K562 (cell line): ENCODE measurements around the gene RPEL1. TPM values are rescaled to one million over a fixed set of nuclear protein-coding genes. Genes with fewer than 3 reads are reported as not detected.

Experiments
- BACH1 ChIP-seq: fragments of 200-800 bp; sonication (Bioruptor generic); IDR thresholded peaks from 2 replicates; pipeline ENCODE4 v1.6.1; 2016; ENCODE audit warnings: missing genetic modification characterization, missing compliant biosample characterization
- CREBBP ChIP-seq: IDR thresholded peaks from one replicate; pipeline ENCODE4 v1.6.1; 2012; ENCODE audit warnings: low read depth, mild to moderate bottlenecking, control low read depth, inconsistent platforms, low read length
- DACH1 ChIP-seq: fragments of 450-650 bp; IDR thresholded peaks from 2 replicates; pipeline ENCODE4 v1.6.1; 2018; ENCODE audit not compliant: partially characterized antibody
- EP300 ChIP-seq: IDR thresholded peaks from 2 replicates; pipeline ENCODE4 v1.6.1; 2012; ENCODE audit warnings: low read length, improper control_type of control experiment
- EWSR1 ChIP-seq: fragments of 450-650 bp; IDR thresholded peaks from 2 replicates; pipeline ENCODE4 v1.6.1; 2018; ENCODE audit warnings: borderline replicate concordance, mild to moderate bottlenecking, low read depth, moderate library complexity; ENCODE audit not compliant: partially characterized antibody
- FOSL1 ChIP-seq: fragments of 200-800 bp; sonication (Bioruptor generic); conservative IDR thresholded peaks from 2 replicates; pipeline ENCODE4 v1.6.1; 2016; ENCODE audit warnings: missing genetic modification characterization, missing compliant biosample characterization
- FOXA1 ChIP-seq: fragments of 450-650 bp; IDR thresholded peaks from 2 replicates; pipeline ENCODE4 v1.6.1; 2016; ENCODE audit warnings: mild to moderate bottlenecking, borderline replicate concordance
- HDAC8 ChIP-seq: fragments of 450-650 bp; IDR thresholded peaks from 2 replicates; pipeline ENCODE4 v1.6.1; 2016; ENCODE audit warnings: mild to moderate bottlenecking, missing genetic modification characterization, moderate library complexity, missing compliant biosample characterization
- KDM4B ChIP-seq, 2 experiments: fragments of 450-650 bp in 1 of 2; sonication (generic) in 1 of 2; IDR thresholded peaks; 2 replicates each; pipeline ENCODE4 v1.6.1; 2016 to 2017; ENCODE audit warnings: borderline replicate concordance in 2 of 2, antibody characterized with exemption in 1 of 2, low read depth in 1 of 2, mild to moderate bottlenecking in 1 of 2
- MTA1 ChIP-seq: fragments of 450-650 bp; IDR thresholded peaks from 2 replicates; pipeline ENCODE4 v1.6.1; 2017; ENCODE audit warnings: borderline replicate concordance
- MYNN ChIP-seq, 2 experiments: sonication (generic); formaldehyde crosslinking in 1 of 2; IDR thresholded peaks; 2 replicates each; pipeline versions ENCODE4 v1.5.0 to v1.6.1; 2016 to 2020; ENCODE audit warnings: antibody characterized with exemption in 1 of 2, missing genetic modification reagents in 1 of 2
- SMC3 ChIP-seq: conservative IDR thresholded peaks from 2 replicates; pipeline ENCODE4 v1.6.1; 2011; ENCODE audit warnings: low read depth, low read length, improper control_type of control experiment; ENCODE audit not compliant: insufficient read depth
- TOE1 ChIP-seq, 2 experiments: fragments of 450-650 bp in 1 of 2; sonication (generic) in 1 of 2; formaldehyde crosslinking in 1 of 2; IDR thresholded peaks; 2 replicates each; pipeline versions ENCODE4 v1.7.1 to v1.8.0; 2016 to 2022; ENCODE audit warnings: borderline replicate concordance in 2 of 2, mild to moderate bottlenecking in 2 of 2, antibody characterized with exemption in 1 of 2, inconsistent platforms in 1 of 2, low read depth in 1 of 2, missing genetic modification reagents in 1 of 2, moderate library complexity in 1 of 2
- YY1 ChIP-seq, 3 experiments: IDR thresholded peaks; 2 replicates each; pipeline ENCODE4 v1.6.1; 2011; ENCODE audit warnings: low read length in 2 of 3, mild to moderate bottlenecking in 2 of 3, moderate library complexity in 2 of 3, borderline replicate concordance in 1 of 3, control low read depth in 1 of 3, low read depth in 1 of 3; ENCODE audit not compliant: insufficient read depth in 3 of 3, insufficient replicate concordance in 2 of 3, control insufficient read depth in 1 of 3, insufficient read length in 1 of 3; ENCODE audit errors: extremely low read depth in 1 of 3
- ZC3H11A ChIP-seq: IDR thresholded peaks from 2 replicates; pipeline ENCODE4 v1.6.1; 2012; ENCODE audit warnings: low read depth, low read length, improper control_type of control experiment
- ZKSCAN1 ChIP-seq: fragments of 150-350 bp; IDR thresholded peaks from 2 replicates; pipeline ENCODE4 v1.6.1; 2016; ENCODE audit warnings: low read depth, low read length
- ZNF134 ChIP-seq: fragments of 250-450 bp; sonication (Bioruptor Pico); conservative IDR thresholded peaks from 2 replicates; pipeline ENCODE4 v1.4.0; 2020
- ZNF175 ChIP-seq: fragments of 200-800 bp; sonication (Bioruptor generic); IDR thresholded peaks from 2 replicates; pipeline ENCODE4 v1.6.1; 2016; ENCODE audit warnings: low read depth, mild to moderate bottlenecking, missing genetic modification characterization, missing compliant biosample characterization
- ZNF347 ChIP-seq: fragments of 450-650 bp; formaldehyde crosslinking; IDR thresholded peaks from 2 replicates; pipeline ENCODE4 v1.4.0; 2020; ENCODE audit warnings: low read depth, mild to moderate bottlenecking, moderate library complexity
- ZNF41 ChIP-seq: fragments of 250-450 bp; sonication (Bioruptor Pico); conservative IDR thresholded peaks from 2 replicates; pipeline ENCODE4 v1.4.0; 2020; ENCODE audit warnings: mild to moderate bottlenecking
- polyA plus RNA-seq, 8 experiments: library from polyadenylated mRNA; depleted of rRNA in 4 of 8; stranded (reverse) in 5 of 8; unstranded in 3 of 8; fragments of >200 nt; fragmentation: Nextera tagmentation in 2 of 8; fragmentation: Illumina TruSeq in 1 of 8; extraction: Ambion mirVana in 2 of 8; extraction: Trizol in 1 of 8; gene quantifications; 2 replicates each; pipeline versions ENCODE4 v1.2.1 to v1.2.3, GENCODE V29; 2011 to 2014; ENCODE audit warnings: inconsistent platforms in 1 of 8, missing spikeins in 1 of 8
- total RNA-seq, 7 experiments: library from RNA; depleted of rRNA in 6 of 7; stranded (reverse); fragments of >200 nt in 6 of 7; fragmentation: Illumina TruSeq in 2 of 7; extraction: Trizol in 2 of 7; gene quantifications; 2 replicates each; pipeline versions ENCODE4 v1.2.1 to v1.2.3, GENCODE V29; 2011 to 2021; ENCODE audit warnings: low replicate concordance in 1 of 7
- TF ChIP-seq, protein P1 (sequence below): fragments of 250-450 bp; sonication (Bioruptor Pico); IDR thresholded peaks from 2 replicates; pipeline ENCODE4 v1.4.0; 2020; ENCODE audit warnings: borderline replicate concordance
- TF ChIP-seq, protein P2 (sequence below): fragments of 250-450 bp; sonication (Bioruptor Pico); IDR thresholded peaks from 2 replicates; pipeline ENCODE4 v1.5.0; 2021; ENCODE audit warnings: mild to moderate bottlenecking, moderate library complexity

Gene RPEL1
- total and polyA plus RNA-seq, 9 of the 15 experiments (the other 6 are each of a cell fraction or from before 2014, with no cell fraction given): 0.04 to 0.15 (median 0.07) TPM; not detected in 4

DNA sequence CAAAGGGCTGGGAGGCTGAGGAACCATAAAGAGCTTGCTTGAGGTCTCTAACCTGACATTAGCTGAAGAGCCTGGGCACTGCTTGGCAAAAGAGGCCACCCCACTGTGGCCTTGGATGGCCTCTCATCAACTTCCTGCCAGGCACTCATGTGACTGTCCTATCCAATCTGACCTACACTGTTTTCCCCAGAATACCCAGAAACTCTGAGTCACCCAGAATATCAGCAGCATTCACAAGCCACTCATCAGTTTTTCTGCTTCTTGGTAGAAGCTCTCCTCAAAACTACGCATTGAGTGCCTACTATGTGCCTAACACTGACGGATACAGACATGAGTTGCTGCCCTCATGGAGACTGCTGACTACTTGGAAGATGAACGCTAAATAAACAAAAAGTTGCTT lies 48.5 kb upstream of the RPEL1 start (continued):
- TF ChIP-seq YY1 (IDR thresholded peaks at IDR 0.05; ENCODE audit: borderline replicate concordance in 1 of 3, control insufficient read depth in 1 of 3, extremely low read depth in 1 of 3, insufficient read depth in 3 of 3, insufficient read length in 1 of 3, insufficient replicate concordance in 2 of 3, low read depth in 1 of 3, low read length in 2 of 3) (no peak), MYNN (IDR thresholded peaks at IDR 0.05) (0 out of 2 replicates have a peak, but pooled peaks have one; percentile 32), MYNN (CRISPR knock-in tag; IDR thresholded peaks at IDR 0.05) (no peak), ZC3H11A (no peak), ZNF347 (CRISPR knock-in tag) (no peak), ZNF41 (CRISPR knock-in tag) (peak; percentile 27; the same call in 1 of the 2 replicates), FOSL1 (tag) (peak; percentile 95), FOXA1 (no peak), DACH1 (peak; percentile 17), ZKSCAN1 (peak; percentile 99), KDM4B (IDR thresholded peaks at IDR 0.05; ENCODE audit: borderline replicate concordance in 2 of 2, low read depth in 1 of 2) (no peak), ZNF175 (CRISPR knock-in tag) (peak; percentile 80), MTA1 (peak; percentile 50; the same call in 1 of the 2 replicates), ZNF134 (CRISPR knock-in tag) (no peak), HDAC8 (tag) (no peak), EWSR1 (no peak), CREBBP (no peak), TOE1 (IDR thresholded peaks at IDR 0.05; ENCODE audit: borderline replicate concordance) (peak; percentile 55; the same call in 1 of the 2 replicates), TOE1 (CRISPR knock-in tag; IDR thresholded peaks at IDR 0.05; ENCODE audit: borderline replicate concordance, low read depth) (no peak), EP300 (peak; percentile 88), BACH1 (tag) (peak; percentile 78), SMC3 (no peak)
- TF ChIP-seq, protein P1, sequence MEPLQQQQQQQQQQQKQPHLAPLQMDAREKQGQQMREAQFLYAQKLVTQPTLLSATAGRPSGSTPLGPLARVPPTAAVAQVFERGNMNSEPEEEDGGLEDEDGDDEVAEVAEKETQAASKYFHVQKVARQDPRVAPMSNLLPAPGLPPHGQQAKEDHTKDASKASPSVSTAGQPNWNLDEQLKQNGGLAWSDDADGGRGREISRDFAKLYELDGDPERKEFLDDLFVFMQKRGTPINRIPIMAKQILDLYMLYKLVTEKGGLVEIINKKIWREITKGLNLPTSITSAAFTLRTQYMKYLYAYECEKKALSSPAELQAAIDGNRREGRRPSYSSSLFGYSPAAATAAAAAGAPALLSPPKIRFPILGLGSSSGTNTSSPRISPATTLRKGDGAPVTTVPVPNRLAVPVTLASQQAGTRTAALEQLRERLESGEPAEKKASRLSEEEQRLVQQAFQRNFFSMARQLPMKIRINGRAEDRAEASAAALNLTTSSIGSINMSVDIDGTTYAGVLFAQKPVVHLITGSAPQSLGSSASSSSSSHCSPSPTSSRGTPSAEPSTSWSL (CRISPR knock-in tag): no peak
- TF ChIP-seq, protein P2, sequence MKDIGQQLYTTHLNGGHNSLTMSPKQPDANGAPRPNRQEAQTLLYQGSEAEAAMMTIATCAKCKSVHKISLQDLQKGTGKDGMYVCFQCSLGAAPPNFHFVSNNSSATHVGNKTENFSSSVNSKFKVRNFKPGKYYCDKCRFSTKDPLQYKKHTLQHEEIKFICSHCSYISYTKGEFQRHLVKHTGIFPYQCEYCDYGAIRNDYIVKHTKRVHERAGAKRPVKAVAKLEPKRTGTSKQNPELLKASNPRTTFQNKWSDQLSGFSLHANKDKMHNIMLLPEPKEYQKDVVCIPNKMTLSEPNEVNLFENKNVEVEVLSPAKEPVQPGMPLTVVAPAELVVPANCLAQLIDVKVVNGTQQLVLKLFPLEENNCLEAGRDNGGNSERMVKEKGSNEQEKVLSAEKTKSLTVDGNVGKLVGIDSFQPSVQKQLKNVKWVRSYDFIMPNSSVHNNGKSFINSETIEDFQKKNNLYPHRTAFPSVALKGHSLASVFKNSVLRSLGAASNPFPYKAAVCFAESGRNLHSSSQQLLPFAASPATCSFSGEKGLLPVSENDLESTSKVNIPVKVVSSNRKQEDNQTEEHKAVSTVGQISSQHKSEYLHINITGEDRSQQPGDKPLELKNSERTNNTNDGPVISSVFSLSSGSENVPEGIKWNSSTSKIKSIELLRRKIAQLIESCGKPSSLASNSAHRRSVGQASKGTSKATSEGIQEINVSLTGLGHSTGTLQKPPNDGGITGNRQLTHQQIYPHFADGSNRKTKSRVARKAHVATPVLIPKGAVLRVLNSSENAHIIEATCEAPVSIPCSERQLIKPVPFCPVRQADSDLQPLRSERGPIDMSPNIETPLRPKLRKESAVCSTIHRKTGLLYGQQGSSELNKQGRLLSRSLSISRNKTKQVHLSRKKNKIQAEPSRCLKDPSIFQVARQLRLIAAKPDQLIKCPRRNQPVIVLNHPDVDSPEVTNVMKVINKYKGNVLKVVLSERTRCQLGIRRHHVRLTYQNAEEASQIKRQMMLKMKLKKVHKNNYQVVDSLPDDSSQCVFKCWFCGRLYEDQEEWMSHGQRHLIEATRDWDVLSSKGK (CRISPR knock-in tag): no peak
